Measurements from ENCODE around the gene RAC2.
"Not testable (repeated sequence)": the region's sequence is repeated elsewhere in the genome, so short reads cannot be mapped to it uniquely, and the experiment has no call there.

RAC2 gene

GRCh38 chr22:37235897-37236607 lies 8.0 kb downstream of the RAC2 start:
- Mint-ChIP-seq H3K9me3 (no peaks in the 10 kb centered on the region), H3K4me3 (peak overlapping the region; percentile 93), H3K36me3 (peaks cover 100% of the 10 kb centered on the region), H3K27ac (peak overlapping the region; percentile 97), H3K4me1 (peaks cover 100% of the 10 kb centered on the region)
- ATAC-seq (no peak), DNase-seq (ENCODE audit: low spot score in 2 of 2) (no peak)

DNA sequence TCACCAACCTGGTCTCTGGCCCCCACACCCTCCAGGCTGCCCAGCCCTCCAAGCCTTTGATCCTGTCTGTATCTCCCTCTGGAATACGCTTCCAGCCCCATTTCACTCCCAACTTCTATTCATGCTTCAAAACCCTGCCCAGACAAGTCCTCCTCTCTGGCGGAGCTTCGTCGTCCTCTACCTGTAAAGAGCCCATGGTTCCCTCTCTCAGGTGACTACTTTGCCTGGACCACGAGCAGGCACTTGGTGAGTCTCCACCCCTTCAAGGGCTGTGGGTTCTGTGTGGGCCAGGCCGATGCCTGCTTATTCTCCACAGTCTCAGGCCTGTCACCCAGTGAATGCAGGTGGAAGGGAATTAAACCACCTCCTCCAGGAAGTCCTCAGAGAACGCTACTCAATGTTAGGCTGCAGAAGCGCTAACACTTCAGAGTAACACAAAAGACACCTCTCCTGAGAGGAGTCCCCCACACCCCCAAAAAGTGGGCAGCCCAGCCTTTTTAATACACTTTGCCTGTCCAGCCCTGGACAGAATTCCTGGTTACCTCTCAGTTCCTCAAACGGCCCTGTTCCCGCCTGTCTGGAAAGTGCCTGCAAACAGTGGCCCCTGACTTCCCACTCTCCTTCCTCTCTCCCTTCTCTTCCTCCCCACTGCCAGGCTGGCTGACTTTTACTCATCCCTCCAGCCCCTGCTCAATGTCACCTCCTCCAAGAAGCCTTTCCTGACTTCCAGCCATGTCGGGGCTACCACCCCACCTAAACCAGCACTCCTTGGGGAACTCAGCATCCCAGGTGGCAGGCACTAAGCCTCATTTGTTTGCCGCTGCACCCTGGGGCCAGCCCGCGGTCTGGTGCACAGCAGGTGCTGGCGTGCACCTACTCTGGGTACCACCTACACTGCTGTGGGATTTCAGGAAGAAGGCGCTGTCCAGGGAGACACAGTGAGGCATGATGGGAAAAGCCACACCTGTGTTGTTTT lies 9.0 kb downstream of the RAC2 start:
- Mint-ChIP-seq H3K36me3 (peaks cover 100% of the 10 kb centered on the region), H3K27ac (peak overlapping the region; percentile 97), H3K9me3 (no peaks in the 10 kb centered on the region), H3K4me3 (peak overlapping the region; percentile 93), H3K4me1 (peaks cover 100% of the 10 kb centered on the region)
- ATAC-seq (no peak), DNase-seq (ENCODE audit: low spot score in 2 of 2) (no peak)

GRCh38 chr22:37233751-37234631 lies 10.1 kb downstream of the RAC2 start:
- Mint-ChIP-seq H3K36me3 (peaks cover 100% of the 10 kb centered on the region), H3K4me3 (peak overlapping the region; percentile 93), H3K9me3 (no peaks in the 10 kb centered on the region), H3K27ac (peak overlapping the region; percentile 97), H3K4me1 (peaks cover 100% of the 10 kb centered on the region)
- ATAC-seq (no peak), DNase-seq (ENCODE audit: low spot score in 2 of 2) (no peak)

- peak overlapping the region; percentile 93 for H3K4me3 Mint-ChIP-seq
- DNase-seq (ENCODE audit: low spot score in 2 of 2); ATAC-seq; H3K9me3 Mint-ChIP-seq: not testable (repeated sequence)
- H3K27ac Mint-ChIP-seq, result peak overlapping the region; percentile 97
- peaks cover 100% of the 10 kb centered on the region for H3K4me1 Mint-ChIP-seq
- H3K36me3 Mint-ChIP-seq, result peaks cover 100% of the 10 kb centered on the region
Observed at GRCh38 chr22:37233371-37233750, 10.7 kb downstream of the RAC2 start.

DNA sequence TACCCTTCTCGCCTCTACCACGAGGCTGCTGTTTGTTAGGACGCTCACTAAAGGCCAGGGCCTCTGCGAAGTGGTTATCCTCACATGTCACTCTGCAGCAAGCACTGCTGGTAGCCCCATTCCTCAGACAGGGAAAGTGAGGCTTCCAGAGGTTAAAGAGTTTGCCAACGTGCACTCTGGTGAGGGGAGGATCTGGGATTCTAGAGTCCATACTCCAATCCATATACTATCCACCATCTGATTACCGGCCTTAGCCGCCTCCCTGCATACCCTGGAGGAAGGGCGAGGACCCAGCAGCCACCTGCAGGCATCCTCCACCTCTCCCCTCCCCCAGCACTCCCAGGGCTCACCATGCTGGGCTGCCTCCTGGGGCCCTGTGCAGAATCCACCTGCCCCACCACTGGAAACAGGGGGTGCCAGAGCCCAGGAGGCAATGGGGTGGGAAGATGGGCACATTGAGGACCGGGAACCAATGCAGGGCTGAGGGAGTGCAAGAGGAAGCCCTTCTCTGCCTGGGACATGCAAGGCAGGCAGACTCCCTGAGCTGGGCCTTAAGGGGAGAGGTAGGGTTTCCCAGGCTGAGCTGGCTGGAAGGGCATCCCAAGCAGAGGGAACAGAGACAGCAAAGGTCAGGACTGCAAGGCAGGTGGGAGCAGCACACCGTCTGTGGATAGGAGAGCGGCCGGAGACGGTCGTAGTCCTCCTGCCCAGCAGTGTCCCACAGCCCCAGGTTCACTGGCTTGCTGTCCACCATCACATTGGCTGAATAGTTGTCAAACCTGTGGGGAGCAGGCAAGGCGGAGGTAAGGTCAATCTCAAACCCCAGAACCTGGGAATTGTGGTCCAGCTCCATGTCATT lies 11.7 kb downstream of the RAC2 start:
- DNase-seq (ENCODE audit: low spot score in 2 of 2) (no peak), ATAC-seq (no peak)
- Mint-ChIP-seq H3K4me3 (peak overlapping the region; percentile 93), H3K4me1 (peaks cover 96% of the 10 kb centered on the region), H3K36me3 (peaks cover 100% of the 10 kb centered on the region), H3K9me3 (no peaks in the 10 kb centered on the region), H3K27ac (peak overlapping the region; percentile 98)

DNA sequence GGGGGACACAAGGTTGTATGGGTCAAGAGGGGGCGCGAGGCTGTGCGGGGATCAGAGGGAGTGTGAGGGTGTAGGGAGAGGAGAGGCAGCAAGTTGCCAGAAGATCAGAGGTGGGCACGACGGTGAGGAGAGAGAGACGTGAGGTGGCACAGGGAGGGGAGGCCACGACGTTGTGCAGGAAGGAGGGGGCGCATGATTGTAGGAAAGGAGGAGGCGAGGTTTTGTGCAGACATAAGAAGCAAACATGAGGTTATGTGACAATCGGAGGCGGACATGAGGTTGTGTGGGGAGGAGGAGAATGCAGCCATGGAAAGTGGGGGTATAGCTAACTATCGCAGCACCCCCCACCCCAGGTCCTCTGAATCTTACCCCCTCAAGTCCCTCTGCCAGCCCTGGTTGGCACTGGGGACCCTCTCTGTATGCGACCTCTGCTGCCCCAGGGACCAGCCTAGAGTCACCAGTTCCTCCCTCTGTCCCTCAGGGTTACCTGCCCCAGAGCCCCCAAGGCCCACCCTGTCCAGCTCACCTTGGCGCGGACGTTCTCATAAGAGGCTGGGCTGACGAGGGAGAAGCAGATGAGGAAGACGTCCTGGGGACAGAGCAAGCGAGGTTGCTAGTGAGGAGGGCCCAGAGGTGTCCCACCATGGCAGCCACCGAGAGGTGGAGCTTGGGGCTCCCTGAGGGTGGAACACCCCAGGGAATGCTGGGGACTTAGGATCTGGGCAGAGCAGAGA lies 12.5 kb downstream of the RAC2 start:
- peaks cover 90% of the 10 kb centered on the region for H3K4me1 Mint-ChIP-seq
- ATAC-seq (peak; percentile 43), DNase-seq (ENCODE audit: low spot score in 2 of 2) (no peak)
- peaks cover 100% of the 10 kb centered on the region for H3K36me3 Mint-ChIP-seq
- no peaks in the 10 kb centered on the region for H3K9me3 Mint-ChIP-seq
- peak overlapping the region; percentile 93 for H3K4me3 Mint-ChIP-seq
- H3K27ac Mint-ChIP-seq, result peak overlapping the region; percentile 98

DNA sequence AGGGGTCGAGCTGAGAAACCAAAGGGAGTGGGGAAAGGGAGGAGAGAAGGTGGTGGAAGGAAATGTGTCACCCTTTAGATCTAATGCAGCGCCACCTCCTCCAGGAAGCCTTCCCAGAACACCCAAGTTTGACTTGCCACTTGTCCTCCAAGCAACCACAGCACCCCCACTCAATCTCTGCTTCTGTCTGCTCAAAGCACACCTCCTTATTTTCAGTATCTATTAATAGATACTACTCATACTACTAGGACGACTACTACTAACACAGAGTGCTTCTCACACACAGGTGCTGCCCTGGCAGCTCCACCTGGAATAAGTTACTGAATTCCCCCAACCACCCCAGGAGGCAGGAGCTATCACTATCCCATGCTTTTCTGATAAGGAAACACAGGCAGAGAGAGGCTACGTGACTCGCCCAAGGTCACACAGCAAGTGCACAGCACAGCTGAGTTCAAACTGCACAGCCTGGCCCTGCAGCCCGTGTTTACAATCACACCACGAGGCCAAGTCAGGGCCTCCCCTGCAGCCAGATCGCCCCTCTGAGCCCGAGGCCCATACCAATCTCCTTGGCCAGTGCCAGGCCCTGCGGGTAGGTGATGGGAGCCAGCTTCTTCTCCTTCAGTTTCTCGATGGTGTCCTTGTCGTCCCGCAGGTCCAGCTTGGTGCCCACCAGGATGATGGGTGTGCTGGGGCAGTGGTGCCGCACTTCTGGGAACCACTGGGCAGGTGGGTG lies 13.2 kb downstream of the RAC2 start:
- no peaks in the 10 kb centered on the region for H3K9me3 Mint-ChIP-seq
- H3K27ac Mint-ChIP-seq, result peak overlapping the region; percentile 98
- H3K4me1 Mint-ChIP-seq, result peaks cover 90% of the 10 kb centered on the region
- ATAC-seq, result peak; percentile 68
- peak overlapping the region; percentile 93 for H3K4me3 Mint-ChIP-seq
- DNase-seq (ENCODE audit: low spot score in 2 of 2), result peak; percentile 62 to 87
- peaks cover 100% of the 10 kb centered on the region for H3K36me3 Mint-ChIP-seq

DNA sequence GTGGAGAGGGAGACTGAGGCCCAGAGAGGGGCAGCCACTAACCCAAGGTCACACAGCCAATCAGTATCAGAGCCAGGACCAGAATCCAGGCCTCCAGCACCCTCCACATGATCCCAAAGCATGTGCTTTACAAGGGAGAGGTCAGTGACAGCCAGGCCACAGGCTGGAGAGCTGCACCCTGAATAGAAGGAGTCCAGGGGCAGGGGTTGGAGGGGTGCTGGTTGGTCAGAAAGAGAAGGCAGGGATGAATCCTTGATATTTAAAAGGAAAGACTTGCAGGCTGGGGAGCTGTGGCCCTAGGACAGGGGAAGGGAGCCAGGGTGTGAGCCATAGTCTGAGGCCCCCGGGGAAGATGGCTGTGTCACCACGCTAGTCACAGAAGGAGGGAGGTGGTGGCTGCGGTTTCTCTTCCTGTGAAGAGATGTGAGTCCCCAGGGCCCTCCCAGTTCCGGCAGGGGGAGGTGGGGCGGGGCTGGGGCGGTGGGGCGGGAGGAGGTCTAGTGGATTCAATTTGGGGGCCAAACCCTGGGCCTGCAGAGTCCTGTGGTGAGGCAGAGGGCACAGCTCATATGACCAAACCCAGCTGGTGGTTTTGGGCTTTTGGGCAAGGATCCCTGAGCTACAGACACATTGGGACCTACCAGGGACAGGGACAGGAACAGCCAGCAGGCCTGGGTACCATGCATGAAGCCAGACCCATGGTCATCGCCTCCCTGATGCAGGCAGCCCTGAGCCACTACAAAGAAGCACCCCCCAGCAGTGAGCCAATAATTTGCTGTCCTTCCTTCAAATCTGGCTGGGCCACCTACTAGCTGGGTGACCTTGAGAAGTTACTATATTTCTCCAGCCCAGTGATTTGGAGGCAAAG lies 14.0 kb downstream of the RAC2 start:
- ATAC-seq, result peak; percentile 87
- Mint-ChIP-seq H3K27ac (peak overlapping the region; percentile 98), H3K4me3 (peak overlapping the region; percentile 93), H3K4me1 (peaks cover 90% of the 10 kb centered on the region), H3K9me3 (no peaks in the 10 kb centered on the region), H3K36me3 (peaks cover 100% of the 10 kb centered on the region)
- peak; percentile 70 to 90 for DNase-seq (ENCODE audit: low spot score in 2 of 2)

DNA sequence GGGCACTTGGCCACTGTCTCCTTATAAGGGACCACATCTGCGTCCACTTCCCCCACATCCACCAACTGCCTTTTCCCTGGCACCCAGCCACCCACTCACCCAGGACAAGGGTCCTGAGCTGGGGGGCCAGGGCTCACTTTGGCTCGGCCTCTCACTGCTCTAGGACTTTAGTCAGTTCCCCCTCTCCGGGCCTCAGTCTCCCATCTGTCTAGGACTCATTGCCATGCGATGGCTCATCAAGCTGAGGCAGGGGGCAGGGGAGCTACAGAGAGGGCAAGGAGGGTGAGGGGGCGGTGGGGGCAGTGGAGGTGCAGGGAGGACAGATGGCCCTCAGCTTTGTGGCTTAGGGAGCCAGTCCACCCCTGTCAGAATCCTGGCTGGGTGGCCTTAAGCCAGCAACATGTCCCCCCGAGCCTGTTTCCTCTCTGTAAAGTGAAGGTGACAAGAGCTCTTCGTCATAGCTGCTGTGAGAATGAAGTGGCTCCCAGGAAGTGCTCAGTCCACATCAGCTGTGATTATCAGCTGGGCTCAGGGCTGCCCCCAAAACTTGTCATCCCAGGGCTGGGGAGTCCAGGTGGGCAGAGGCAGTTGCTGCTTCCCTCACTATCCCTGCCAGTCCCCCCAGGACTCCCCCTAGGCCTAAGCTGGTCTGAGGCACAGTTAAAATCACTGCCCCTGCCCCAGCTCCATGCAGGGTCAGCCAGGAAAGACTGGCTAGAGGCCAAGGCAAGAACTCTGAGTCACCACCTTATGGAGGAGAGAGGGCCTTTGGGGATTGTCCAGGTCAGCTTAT lies 14.9 kb downstream of the RAC2 start:
- H3K4me3 Mint-ChIP-seq, result peak overlapping the region; percentile 93
- peaks cover 100% of the 10 kb centered on the region for H3K36me3 Mint-ChIP-seq
- H3K27ac Mint-ChIP-seq, result peak overlapping the region; percentile 98
- peaks cover 90% of the 10 kb centered on the region for H3K4me1 Mint-ChIP-seq
- ATAC-seq, result peak; percentile 42
- DNase-seq (ENCODE audit: low spot score in 2 of 2), result peak in 1 of 2 donors; percentile 73
- no peaks in the 10 kb centered on the region for H3K9me3 Mint-ChIP-seq

GRCh38 chr22:37228106-37229011 lies 15.7 kb downstream of the RAC2 start:
- Mint-ChIP-seq H3K36me3 (peaks cover 100% of the 10 kb centered on the region), H3K9me3 (peaks cover 3% of the 10 kb centered on the region), H3K27ac (peak overlapping the region; percentile 98), H3K4me1 (peaks cover 90% of the 10 kb centered on the region), H3K4me3 (peak overlapping the region; percentile 93)
- DNase-seq (ENCODE audit: low spot score in 2 of 2) (no peak), ATAC-seq (no peak)

DNA sequence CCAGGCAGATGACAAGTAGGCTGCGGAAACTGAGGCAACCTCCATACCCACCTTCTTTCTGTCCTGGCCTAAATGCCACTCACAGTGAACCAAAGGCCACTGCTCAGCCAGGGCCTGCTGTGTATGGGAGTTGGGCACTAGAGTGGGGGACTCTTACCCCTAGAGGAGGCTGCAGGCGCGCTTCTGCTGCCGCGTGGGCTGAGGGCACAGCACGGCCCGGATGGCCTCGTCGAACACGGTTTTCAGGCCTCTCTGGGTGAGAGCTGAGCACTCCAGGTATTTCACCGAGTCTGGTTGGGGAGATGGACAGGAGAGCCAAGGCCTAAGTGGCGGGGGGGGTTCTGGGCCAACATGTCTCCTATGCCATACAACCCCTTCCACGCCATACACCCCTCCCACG lies 17.6 kb downstream of the RAC2 start:
- Mint-ChIP-seq H3K36me3 (peaks cover 99% of the 10 kb centered on the region), H3K4me3 (no peak overlapping the region), H3K27ac (peak overlapping the region; percentile 91), H3K9me3 (peaks cover 5% of the 10 kb centered on the region), H3K4me1 (peaks cover 90% of the 10 kb centered on the region)
- DNase-seq (ENCODE audit: low spot score in 2 of 2) (no peak), ATAC-seq (no peak)

Data from stimulated activated effector memory CD8-positive, alpha-beta T cell treated with anti-CD3 and anti-CD28 coated beads, Interleukin-12 subunit alpha, Interleukin-12 subunit beta, amount 100 ng/mL, for 72 hours (primary cell).